AML-193 (cell line): Measurements from ENCODE around the gene CCDC97.

Experiments
- DNase-seq, 2 experiments: peaks; one replicate each; lab custom pipeline; 2025; lab: John Stamatoyannopoulos, UW

Gene CCDC97

DNA sequence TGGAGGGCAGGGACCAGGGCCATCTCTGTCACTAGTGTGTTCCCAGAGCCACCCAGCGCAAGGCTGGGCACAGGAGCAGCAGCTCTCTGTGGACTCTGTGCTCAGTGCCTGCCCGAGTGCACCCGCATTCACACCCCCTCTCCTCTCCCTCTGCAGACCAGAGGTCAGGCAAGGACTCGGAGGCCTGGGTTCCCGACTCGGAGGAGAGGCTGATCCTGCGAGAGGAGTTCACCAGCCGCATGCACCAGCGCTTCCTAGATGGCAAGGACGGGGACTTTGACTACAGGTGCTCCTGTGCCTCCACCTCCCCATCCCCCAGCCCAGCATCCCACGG is 10.2 kb downstream of the CCDC97 start:
- DNase-seq = no peak

DNA sequence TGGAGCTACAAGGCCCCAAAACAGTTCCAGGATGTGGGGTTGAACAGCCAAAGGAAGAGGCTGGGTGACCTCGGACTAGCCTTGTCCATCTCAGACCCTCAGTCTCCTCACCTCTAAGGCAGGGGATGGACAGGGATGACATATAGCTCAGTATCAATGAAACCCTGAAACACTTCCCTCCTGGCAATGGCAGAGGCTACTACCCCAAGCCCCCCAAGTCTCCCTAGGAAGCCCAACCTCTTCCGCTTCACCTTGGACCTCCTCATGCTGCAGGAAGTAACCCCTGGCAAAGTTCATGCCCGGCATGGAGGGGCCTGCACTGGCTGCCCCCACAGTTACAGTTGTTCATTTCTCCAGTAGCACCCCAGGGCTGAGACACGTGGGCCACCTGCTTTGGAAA is 10.6 kb downstream of the CCDC97 start:
- no peak for DNase-seq

- DNase-seq = no peak
Observed at GRCh38 chr19:41321204-41321599, 11.2 kb downstream of the CCDC97 start.

DNA sequence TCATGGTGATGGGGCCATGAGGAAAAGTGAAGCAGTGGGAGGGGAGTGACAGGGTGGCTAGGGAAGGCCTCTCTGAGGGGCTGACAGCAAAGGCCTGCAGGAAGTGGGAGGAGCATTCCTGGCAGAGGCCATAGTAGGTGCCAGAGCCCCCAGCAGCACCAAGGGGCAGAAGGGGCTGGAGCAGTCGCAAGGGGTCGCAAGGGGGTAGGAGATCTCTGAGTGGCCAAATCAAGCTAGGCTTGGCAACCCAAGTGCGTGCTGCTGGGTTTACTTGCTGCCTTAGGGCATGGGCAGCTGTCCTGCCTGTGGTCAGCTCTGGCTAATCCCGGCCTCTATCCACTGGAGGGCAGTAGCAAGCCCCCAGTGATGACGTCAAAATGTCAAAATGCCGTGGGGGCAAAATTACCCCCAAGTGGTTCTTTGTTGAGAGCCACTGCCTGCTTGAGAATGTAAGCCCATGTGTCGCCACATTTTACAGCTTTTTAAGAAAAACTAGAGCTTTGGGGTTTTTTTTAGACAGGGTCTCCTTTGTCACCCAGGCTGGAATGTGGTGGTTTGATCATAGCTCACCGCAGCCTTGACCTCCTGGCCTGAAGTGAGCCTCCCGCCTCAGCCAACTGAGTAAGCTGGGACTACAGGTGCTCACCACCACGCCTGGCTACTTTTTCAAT is 11.8 kb downstream of the CCDC97 start:
- peak in 1 of 2 experiments; percentile 5 for DNase-seq

GRCh38 chr19:41322451-41322850 is 12.5 kb downstream of the CCDC97 start:
- DNase-seq = no peak

DNA sequence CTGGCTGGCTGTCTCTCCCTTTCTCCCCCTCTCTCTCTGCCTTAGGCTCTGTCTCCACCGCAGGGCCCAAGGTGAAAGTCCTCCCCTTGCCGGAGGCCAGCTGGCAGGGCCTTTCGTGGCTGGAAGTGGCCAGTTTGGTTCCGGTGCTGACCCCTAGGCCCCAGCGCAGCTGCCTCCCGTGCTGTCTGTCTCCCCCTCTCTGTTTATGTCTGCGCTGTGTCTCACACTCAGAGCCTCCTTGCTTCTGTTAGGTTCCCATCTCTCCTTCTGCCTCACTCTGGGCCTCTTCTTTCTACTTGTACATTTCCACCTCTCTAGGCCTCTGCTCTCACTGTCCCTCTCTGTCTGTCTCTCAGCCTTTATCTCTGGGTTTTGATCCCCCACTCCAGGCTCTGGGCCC is 13.1 kb downstream of the CCDC97 start:
- DNase-seq = no peak

- DNase-seq = no peak
Observed at GRCh38 chr19:41323430-41324125, 13.6 kb downstream of the CCDC97 start.

- no peak for DNase-seq
Observed at GRCh38 chr19:41324231-41324702, 14.3 kb downstream of the CCDC97 start.

GRCh38 chr19:41324921-41325639 is 15.1 kb downstream of the CCDC97 start:
- no peak for DNase-seq

DNA sequence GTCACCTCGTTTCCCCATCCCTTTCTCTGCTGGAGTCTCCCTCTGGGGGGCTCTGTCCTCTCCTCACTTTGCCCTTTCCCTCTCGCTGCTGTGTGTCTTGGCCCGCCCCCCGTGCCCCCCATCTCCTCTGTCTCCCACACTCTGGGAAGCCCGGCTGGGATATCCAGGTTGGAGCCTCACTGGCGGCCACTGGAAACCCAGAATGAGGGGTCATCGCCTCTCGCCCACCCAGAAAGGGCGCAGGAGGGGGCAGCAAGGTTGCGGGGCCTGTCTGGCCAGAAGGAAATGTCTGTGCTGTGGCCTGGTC is 15.6 kb downstream of the CCDC97 start:
- no peak for DNase-seq

DNA sequence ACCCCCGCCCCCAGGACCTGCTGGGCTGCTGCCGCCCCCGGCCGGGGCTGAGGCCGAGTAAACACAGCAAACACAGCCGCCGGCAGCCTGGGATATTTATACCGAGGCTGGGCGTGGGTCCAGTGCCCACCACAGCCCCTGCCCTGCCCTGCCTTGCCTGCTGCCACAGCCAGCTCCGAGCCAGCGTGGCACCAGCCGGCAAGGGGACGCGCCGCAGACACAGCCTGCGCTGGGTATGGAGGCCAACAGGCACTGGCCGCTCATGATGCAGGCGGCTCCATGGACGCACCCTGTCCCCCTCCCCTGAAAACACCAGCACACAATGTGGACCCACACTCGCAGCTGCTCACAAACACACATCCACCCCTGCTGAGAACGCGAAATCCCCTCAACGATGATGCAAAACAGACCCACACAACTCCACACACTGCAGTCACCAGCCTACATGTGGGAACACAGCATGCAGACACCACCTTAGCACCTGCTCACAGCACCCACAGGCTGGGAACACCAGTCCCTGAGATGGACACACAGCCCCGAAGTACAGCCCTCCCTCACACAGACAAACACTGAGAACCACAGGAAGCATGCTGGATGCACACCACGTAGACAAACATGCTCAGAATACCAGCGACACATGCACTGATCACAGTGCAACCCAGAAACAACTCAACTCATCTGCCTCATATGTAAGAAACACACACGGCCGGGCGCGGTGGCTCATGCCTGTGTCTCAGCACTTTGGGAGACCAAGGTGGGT is 16.2 kb downstream of the CCDC97 start:
- no peak for DNase-seq

DNA sequence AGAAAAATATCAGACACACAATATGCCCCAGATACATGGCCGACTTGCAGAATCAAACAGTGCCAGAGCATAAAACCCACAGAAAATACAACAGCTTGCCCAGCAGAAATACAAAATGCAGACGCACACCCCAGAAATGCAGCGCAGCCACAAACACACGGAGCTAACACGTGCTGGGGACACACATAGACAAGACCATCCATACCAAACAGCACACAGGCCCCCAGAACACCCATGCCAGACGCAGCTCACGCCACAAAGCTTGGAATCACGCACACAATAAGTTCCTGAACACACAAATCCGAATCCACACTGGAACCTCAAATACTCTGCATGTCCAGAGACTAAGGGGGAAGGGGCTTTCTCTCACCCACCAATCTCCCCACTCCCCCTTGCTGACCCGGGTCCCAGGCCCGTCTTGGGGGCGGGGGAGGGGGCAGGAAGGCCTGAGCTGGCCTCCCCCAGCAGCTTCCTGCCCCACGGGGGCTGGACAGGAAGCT is 17.2 kb downstream of the CCDC97 start:
- DNase-seq = no peak

- DNase-seq = peak; percentile 77 to 82
Observed at GRCh38 chr19:41327576-41328156, 17.7 kb downstream of the CCDC97 start.

DNA sequence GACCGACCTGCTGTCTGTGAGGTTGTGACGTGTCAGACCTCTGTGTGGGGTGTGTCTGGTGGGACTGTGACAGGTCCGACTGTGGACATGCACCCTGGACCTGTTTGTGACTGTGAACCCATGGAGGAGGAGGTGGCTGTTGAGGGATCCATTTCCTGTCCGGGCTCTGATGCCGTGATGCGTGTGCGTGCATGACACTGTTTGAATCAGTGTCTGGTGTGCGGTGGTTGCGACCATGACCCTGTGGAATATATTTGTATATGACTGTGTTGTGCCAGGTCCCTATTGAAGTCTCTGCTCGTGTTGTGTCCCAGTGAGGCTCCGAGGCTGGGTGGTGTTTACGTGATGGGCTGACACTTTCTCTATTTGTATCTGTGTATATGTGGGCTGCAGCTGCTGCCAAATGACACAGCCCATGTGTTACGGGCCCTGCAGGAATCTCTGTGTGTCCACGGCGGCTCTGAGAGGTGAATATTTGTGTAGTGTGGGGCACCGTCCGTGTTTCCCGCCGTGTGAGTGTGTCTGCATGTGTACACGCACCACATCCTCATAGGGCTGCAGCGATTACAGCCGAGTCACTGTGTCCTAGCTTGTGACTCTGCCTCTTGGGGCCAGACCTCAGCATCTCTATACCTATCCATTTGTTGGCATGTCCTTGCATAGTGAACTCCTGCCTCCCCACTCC is 18.3 kb downstream of the CCDC97 start:
- no peak for DNase-seq

- peak; percentile 28 to 49 for DNase-seq
Observed at GRCh38 chr19:41328842-41329225, 18.9 kb downstream of the CCDC97 start.

- DNase-seq = no peak
Observed at GRCh38 chr19:41330481-41330880, 20.5 kb downstream of the CCDC97 start.

- no peak for DNase-seq
Observed at GRCh38 chr19:41330946-41331678, 21.1 kb downstream of the CCDC97 start.

GRCh38 chr19:41332000-41332399 is 22.0 kb downstream of the CCDC97 start:
- no peak for DNase-seq

GRCh38 chr19:41332468-41332867 is 22.5 kb downstream of the CCDC97 start:
- no peak for DNase-seq

GRCh38 chr19:41334793-41335192 is 24.8 kb downstream of the CCDC97 start:
- DNase-seq = no peak

- DNase-seq = no peak
Observed at GRCh38 chr19:41335467-41335866, 25.5 kb downstream of the CCDC97 start.
